Smooth muscle cell (in vitro differentiated cells): ENCODE results near the gene CNTNAP5. TPM values are rescaled to one million over a fixed set of nuclear protein-coding genes. Genes with fewer than 3 reads are reported as not detected.

Source experiments
- DNase-seq: peaks from one replicate; lab custom pipeline; 2025; ENCODE audit not compliant: unreplicated experiment; lab: John Stamatoyannopoulos, UW
- H2AFZ ChIP-seq: fragments of 200-600 bp; sonication (generic); 2 replicates; pipeline ENCODE4 v1.6.0; 2016; ENCODE audit warnings: antibody characterized with exemption, low read depth, mild to moderate bottlenecking
- H3F3A ChIP-seq: fragments of 200-600 bp; sonication (generic); 2 replicates; pipeline ENCODE4 v1.6.0; 2017; ENCODE audit warnings: antibody characterized with exemption, low read depth
- H3K27ac ChIP-seq: fragments of 200-600 bp; sonication (generic); 2 replicates; pipeline ENCODE4 v1.5.1; 2016; ENCODE audit warnings: low read depth, mild to moderate bottlenecking
- H3K27me3 ChIP-seq: fragments of 200-600 bp; sonication (generic); 2 replicates; pipeline ENCODE4 v1.6.1; 2016; ENCODE audit warnings: low read depth, mild to moderate bottlenecking
- H3K36me3 ChIP-seq: fragments of 200-600 bp; sonication (generic); 2 replicates; pipeline ENCODE4 v1.5.1; 2016; ENCODE audit warnings: low read depth
- H3K4me1 ChIP-seq: fragments of 200-600 bp; sonication (generic); 2 replicates; pipeline ENCODE4 v1.5.1; 2016; ENCODE audit warnings: low read depth
- H3K4me2 ChIP-seq: fragments of 200-600 bp; sonication (generic); 2 replicates; pipeline ENCODE4 v1.6.0; 2016; ENCODE audit warnings: mild to moderate bottlenecking
- H3K4me3 ChIP-seq: fragments of 200-600 bp; sonication (generic); 2 replicates; pipeline ENCODE4 v1.5.1; 2016; ENCODE audit warnings: mild to moderate bottlenecking
- H3K79me2 ChIP-seq: fragments of 200-600 bp; sonication (generic); 2 replicates; pipeline ENCODE4 v1.6.0; 2016; ENCODE audit warnings: low read depth, mild to moderate bottlenecking
- H3K9ac ChIP-seq: fragments of 200-600 bp; sonication (generic); 2 replicates; pipeline ENCODE4 v1.6.0; 2016; ENCODE audit warnings: low read depth
- H3K9me3 ChIP-seq: fragments of 200-600 bp; sonication (generic); replicated peaks from 2 replicates; pipeline ENCODE4 v1.5.1; 2016; ENCODE audit warnings: low read depth
- H4K20me1 ChIP-seq: fragments of 200-600 bp; sonication (generic); 2 replicates; pipeline ENCODE4 v1.6.0; 2016; ENCODE audit warnings: low read depth
- CTCF ChIP-seq: fragments of 200-600 bp; sonication (generic); IDR thresholded peaks from 2 replicates; pipeline ENCODE4 v1.5.1; 2017; ENCODE audit warnings: borderline replicate concordance, mild to moderate bottlenecking, antibody characterized with exemption; ENCODE audit not compliant: insufficient read depth, poor library complexity, severe bottlenecking
- WGBS: methylation state at CpG from one replicate; pipeline ENCODE4 v1.1.7; 2016; ENCODE audit warnings: low lambda C conversion rate; 5-methylcytosine and 5-hydroxymethylcytosine counted together
- polyA plus RNA-seq: library from polyadenylated mRNA; unstranded; fragments of >200 nt; fragmentation: Nextera tagmentation; extraction: Ambion mirVana; gene quantifications from 2 replicates; pipeline ENCODE4 v1.2.1, GENCODE V29; 2016
- total RNA-seq: library from RNA; depleted of rRNA; stranded (reverse); fragments of >200 nt; gene quantifications from 2 replicates; pipeline ENCODE4 v1.2.3, GENCODE V29; 2014

The CNTNAP5 gene
- total and polyA plus RNA-seq, 2 experiments from 2014 or later = not detected

- Histone ChIP-seq H3K27ac (no peak overlapping the region), H3K4me2 (no peak overlapping the region), H3K36me3 (no peaks in the 10 kb centered on the region), H3K79me2 (no peaks in the 10 kb centered on the region), H2AFZ (no peak overlapping the region), H3K27me3 (no peaks in the 10 kb centered on the region), H3F3A (no peaks in the 10 kb centered on the region), H3K9me3 (no peaks in the 10 kb centered on the region), H3K4me1 (no peaks in the 10 kb centered on the region), H3K4me3 (no peak overlapping the region), H4K20me1 (no peaks in the 10 kb centered on the region), H3K9ac (no peak overlapping the region)
- no peak for DNase-seq
- no peak for TF ChIP-seq CTCF
- whole genome bisulfite sequencing = 81% methylated on average over 2 of the region's 2 CpGs
Observed at GRCh38 chr2:124837496-124837895, 812.4 kb downstream of the CNTNAP5 start.

- Histone ChIP-seq H3K4me3 (no peak overlapping the region), H4K20me1 (no peaks in the 10 kb centered on the region), H3K79me2 (no peaks in the 10 kb centered on the region), H3F3A (no peaks in the 10 kb centered on the region), H3K36me3 (no peaks in the 10 kb centered on the region), H3K4me2 (no peak overlapping the region), H3K9ac (no peak overlapping the region), H3K27me3 (no peaks in the 10 kb centered on the region), H3K4me1 (no peaks in the 10 kb centered on the region), H2AFZ (no peak overlapping the region), H3K9me3 (no peaks in the 10 kb centered on the region), H3K27ac (no peak overlapping the region)
- DNase-seq = no peak
- no peak for TF ChIP-seq CTCF
- WGBS = 92% methylated on average over 3 of the region's 3 CpGs
Observed at GRCh38 chr2:124838406-124838805, 813.3 kb downstream of the CNTNAP5 start.

- no peak overlapping the region for H2AFZ ChIP-seq
- TF ChIP-seq CTCF = no peak
- no peaks in the 10 kb centered on the region for H3K36me3 ChIP-seq
- H3K4me1 ChIP-seq = no peaks in the 10 kb centered on the region
- H4K20me1 ChIP-seq = no peaks in the 10 kb centered on the region
- no peak overlapping the region for H3K27ac ChIP-seq
- H3F3A ChIP-seq = no peaks in the 10 kb centered on the region
- no peaks in the 10 kb centered on the region for H3K79me2 ChIP-seq
- no peak for DNase-seq
- no peaks in the 10 kb centered on the region for H3K9me3 ChIP-seq
- no peaks in the 10 kb centered on the region for H3K27me3 ChIP-seq
- no peak overlapping the region for H3K4me3 ChIP-seq
- no peak overlapping the region for H3K4me2 ChIP-seq
- whole genome bisulfite sequencing = 83% methylated on average over 3 of the region's 3 CpGs
- no peak overlapping the region for H3K9ac ChIP-seq
Observed at GRCh38 chr2:124867247-124867646, 842.2 kb downstream of the CNTNAP5 start.

- TF ChIP-seq CTCF = no peak
- H3K9me3 ChIP-seq = no peaks in the 10 kb centered on the region
- no peaks in the 10 kb centered on the region for H3K27me3 ChIP-seq
- DNase-seq = no peak
- WGBS = 72% methylated on average over 1 of the region's 1 CpG
- no peak overlapping the region for H3K27ac ChIP-seq
- no peaks in the 10 kb centered on the region for H3F3A ChIP-seq
- no peaks in the 10 kb centered on the region for H3K79me2 ChIP-seq
- H3K4me1 ChIP-seq = no peaks in the 10 kb centered on the region
- no peak overlapping the region for H3K4me2 ChIP-seq
- H4K20me1 ChIP-seq = no peaks in the 10 kb centered on the region
- H3K9ac ChIP-seq = no peak overlapping the region
- no peak overlapping the region for H3K4me3 ChIP-seq
- H3K36me3 ChIP-seq = no peaks in the 10 kb centered on the region
- H2AFZ ChIP-seq = no peak overlapping the region
Observed at GRCh38 chr2:124874219-124874618, 849.1 kb downstream of the CNTNAP5 start.
